ENCODE data around the gene PNPLA7.

DNA sequence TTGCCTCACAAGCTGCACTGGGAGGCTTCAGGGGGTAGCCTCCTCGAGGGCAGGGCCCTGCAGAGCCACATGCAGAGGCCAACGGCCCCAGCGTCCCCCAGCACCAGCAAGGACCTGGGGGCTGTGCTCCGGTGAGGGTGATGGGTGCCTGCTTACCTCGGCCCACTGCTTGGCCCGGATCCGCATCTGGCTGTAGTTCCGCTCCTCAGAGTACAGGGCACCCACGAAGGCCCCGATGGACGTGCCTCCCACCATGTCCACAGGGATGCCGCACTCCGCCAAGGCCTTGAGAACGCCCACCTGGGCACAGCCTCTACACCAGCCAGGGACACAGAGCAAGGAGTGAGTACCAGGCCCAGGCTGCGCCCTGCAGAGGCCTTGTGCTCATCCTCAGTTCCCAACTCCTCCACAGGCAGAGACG lies 83.0 kb downstream of the PNPLA7 start:
- TF ChIP-seq SRF (IDR thresholded peaks at IDR 0.05; ENCODE audit: low read depth in 2 of 2, low read length in 2 of 2): no peak
- no peak for TF ChIP-seq BHLHE40 (IDR thresholded peaks at IDR 0.05; ENCODE audit: borderline replicate concordance in 1 of 2, low read depth in 2 of 2, low read length in 1 of 2)
- TF ChIP-seq RAD21 (IDR thresholded peaks at IDR 0.05; ENCODE audit: insufficient read depth, low read depth, low read length): no peak
- TF ChIP-seq, protein P1, sequence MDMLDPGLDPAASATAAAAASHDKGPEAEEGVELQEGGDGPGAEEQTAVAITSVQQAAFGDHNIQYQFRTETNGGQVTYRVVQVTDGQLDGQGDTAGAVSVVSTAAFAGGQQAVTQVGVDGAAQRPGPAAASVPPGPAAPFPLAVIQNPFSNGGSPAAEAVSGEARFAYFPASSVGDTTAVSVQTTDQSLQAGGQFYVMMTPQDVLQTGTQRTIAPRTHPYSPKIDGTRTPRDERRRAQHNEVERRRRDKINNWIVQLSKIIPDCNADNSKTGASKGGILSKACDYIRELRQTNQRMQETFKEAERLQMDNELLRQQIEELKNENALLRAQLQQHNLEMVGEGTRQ (IDR thresholded peaks at IDR 0.05; ENCODE audit: borderline replicate concordance, low read depth, low read length): no peak
- TF ChIP-seq, protein P2, sequence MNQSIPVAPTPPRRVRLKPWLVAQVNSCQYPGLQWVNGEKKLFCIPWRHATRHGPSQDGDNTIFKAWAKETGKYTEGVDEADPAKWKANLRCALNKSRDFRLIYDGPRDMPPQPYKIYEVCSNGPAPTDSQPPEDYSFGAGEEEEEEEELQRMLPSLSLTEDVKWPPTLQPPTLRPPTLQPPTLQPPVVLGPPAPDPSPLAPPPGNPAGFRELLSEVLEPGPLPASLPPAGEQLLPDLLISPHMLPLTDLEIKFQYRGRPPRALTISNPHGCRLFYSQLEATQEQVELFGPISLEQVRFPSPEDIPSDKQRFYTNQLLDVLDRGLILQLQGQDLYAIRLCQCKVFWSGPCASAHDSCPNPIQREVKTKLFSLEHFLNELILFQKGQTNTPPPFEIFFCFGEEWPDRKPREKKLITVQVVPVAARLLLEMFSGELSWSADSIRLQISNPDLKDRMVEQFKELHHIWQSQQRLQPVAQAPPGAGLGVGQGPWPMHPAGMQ (IDR thresholded peaks at IDR 0.05; ENCODE audit: borderline replicate concordance): no peak
- no peak for TF ChIP-seq SREBF2 (IDR thresholded peaks at IDR 0.05; ENCODE audit: low read length)
- TF ChIP-seq, protein P3, sequence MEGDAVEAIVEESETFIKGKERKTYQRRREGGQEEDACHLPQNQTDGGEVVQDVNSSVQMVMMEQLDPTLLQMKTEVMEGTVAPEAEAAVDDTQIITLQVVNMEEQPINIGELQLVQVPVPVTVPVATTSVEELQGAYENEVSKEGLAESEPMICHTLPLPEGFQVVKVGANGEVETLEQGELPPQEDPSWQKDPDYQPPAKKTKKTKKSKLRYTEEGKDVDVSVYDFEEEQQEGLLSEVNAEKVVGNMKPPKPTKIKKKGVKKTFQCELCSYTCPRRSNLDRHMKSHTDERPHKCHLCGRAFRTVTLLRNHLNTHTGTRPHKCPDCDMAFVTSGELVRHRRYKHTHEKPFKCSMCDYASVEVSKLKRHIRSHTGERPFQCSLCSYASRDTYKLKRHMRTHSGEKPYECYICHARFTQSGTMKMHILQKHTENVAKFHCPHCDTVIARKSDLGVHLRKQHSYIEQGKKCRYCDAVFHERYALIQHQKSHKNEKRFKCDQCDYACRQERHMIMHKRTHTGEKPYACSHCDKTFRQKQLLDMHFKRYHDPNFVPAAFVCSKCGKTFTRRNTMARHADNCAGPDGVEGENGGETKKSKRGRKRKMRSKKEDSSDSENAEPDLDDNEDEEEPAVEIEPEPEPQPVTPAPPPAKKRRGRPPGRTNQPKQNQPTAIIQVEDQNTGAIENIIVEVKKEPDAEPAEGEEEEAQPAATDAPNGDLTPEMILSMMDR (IDR thresholded peaks at IDR 0.05 in 2 of 3, conservative IDR thresholded peaks at IDR 0.05 in 1 of 3; ENCODE audit: control insufficient read depth in 2 of 3, extremely low read depth in 1 of 3, insufficient read depth in 1 of 3, low read depth in 3 of 3, low read length in 3 of 3): no peak

Data from GM12878 (cell line).